NB4 (cell line): ENCODE measurements around the gene FRA10AC1.

Experiments used
- POLR2A ChIP-seq: IDR thresholded peaks from 2 replicates; pipeline ENCODE4 v1.6.1; 2011; ENCODE audit warnings: mild to moderate bottlenecking; ENCODE audit not compliant: insufficient read length; ENCODE audit errors: extremely low read depth
- TF ChIP-seq, protein P1 (sequence below): IDR thresholded peaks from one replicate; pipeline ENCODE4 v1.5.1; 2012; ENCODE audit warnings: low read depth, low read length

DNA sequence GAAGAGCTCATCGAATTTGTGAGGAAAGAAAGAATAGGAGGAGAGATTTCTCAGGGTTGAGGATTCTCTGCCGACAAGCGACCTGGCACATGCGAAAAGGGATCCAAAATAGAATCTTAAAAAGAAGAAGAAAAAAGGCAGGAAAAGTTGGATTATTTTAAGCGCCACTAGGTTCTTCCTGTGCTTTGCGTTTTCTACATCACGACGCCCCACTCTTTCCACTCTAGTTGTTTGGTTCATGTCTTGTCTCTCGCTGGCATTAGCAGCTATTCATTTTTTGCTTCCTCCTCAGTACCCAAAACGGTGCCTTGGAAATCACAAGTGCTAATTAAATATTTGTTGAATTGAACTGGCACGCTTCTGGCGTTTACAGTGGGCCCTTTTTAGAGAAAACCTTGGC, 674 bp upstream of the FRA10AC1 start:
- TF ChIP-seq, protein P1, sequence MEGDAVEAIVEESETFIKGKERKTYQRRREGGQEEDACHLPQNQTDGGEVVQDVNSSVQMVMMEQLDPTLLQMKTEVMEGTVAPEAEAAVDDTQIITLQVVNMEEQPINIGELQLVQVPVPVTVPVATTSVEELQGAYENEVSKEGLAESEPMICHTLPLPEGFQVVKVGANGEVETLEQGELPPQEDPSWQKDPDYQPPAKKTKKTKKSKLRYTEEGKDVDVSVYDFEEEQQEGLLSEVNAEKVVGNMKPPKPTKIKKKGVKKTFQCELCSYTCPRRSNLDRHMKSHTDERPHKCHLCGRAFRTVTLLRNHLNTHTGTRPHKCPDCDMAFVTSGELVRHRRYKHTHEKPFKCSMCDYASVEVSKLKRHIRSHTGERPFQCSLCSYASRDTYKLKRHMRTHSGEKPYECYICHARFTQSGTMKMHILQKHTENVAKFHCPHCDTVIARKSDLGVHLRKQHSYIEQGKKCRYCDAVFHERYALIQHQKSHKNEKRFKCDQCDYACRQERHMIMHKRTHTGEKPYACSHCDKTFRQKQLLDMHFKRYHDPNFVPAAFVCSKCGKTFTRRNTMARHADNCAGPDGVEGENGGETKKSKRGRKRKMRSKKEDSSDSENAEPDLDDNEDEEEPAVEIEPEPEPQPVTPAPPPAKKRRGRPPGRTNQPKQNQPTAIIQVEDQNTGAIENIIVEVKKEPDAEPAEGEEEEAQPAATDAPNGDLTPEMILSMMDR: no peak
- no peak for TF ChIP-seq POLR2A
